Measurements from ENCODE around the gene GABBR2.

- TF ChIP-seq CTCF (conservative IDR thresholded peaks at IDR 0.05 in 1 of 2, IDR thresholded peaks at IDR 0.05 in 1 of 2; ENCODE audit: extremely low read depth in 1 of 2, insufficient read depth in 1 of 2, low read depth in 1 of 2, low read length in 2 of 2) (no peak), EZH2 (IDR thresholded peaks at IDR 0.05; ENCODE audit: borderline replicate concordance, low read length) (no peak)
Observed at GRCh38 chr9:98295824-98296223, 412.9 kb downstream of the GABBR2 start.

All from mammary epithelial cell (primary cell).